ENCODE measurements around the gene MYL3.

Gene MYL3

DNA sequence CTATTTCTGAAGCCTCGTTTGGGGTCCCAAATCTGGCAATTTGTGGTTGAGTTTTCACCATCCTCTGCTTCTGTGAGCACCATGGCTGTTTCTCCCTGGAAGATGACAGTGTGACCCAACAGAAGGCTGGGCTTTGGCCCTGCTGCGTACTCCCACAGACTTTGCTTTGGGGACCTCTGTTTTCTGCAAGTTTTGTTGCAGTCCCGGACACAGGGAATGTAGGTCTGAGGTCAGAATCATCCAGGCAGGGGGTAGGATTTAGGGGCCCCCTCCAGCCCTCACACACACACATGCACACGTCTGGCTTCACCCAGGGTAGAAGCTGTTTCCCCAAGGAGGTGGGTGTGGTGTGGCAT lies 20.6 kb upstream of the MYL3 start:
- H3K4me3 ChIP-seq (replicated peaks; ENCODE audit: insufficient read depth, low read length) = no peak overlapping the region
- peaks cover 46% of the 10 kb centered on the region for H3K27me3 ChIP-seq (ENCODE audit: insufficient read depth, poor library complexity, severe bottlenecking)

DNA sequence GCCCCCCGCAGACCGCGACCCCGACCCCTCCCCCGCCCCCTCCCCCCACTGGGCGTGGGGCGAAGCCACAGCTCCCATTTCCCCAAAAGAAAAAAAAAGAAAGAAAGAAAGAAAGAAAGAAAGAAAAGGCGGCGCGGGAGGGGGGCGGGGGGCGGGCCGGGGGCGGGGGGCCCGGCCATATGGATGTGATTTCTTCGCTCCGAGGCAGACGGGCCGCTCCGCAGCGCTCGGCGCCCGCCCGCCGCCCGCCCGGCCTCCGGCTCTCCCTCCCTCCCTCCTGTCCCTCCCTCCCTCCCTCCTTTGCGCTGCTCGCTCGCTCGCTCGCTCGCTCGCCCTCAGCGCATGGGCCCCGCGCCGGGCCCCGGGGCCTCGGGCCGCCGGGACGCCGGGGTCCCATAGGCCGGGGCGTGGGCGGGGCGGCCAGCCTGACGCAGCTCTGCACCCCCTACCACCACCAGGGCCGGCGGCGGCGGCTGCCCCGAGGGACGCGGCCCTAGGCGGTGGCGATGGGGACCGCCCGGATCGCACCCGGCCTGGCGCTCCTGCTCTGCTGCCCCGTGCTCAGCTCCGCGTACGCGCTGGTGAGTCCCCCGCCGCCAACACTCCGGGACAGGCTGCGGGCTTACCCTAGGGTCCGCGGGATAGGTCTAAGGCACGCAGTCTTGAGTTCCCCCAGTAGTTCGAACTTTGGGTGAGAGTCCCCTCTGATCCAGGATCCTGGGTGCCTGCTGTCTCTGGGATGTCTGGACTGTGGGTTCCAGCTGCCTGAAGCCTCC lies 20.0 kb upstream of the MYL3 start:
- no peak for DNase-seq (ENCODE audit: low read depth in 1 of 2, low spot score in 1 of 2)
- no peak for TF ChIP-seq GABPA (IDR thresholded peaks at IDR 0.05; ENCODE audit: low read depth)
- Histone ChIP-seq H3K27ac (replicated peaks) (no peak overlapping the region), H3K27me3 (ENCODE audit: insufficient read depth, poor library complexity, severe bottlenecking) (peaks cover 46% of the 10 kb centered on the region), H3K4me3 (replicated peaks; ENCODE audit: insufficient read depth, low read length) (no peak overlapping the region)

More for the DNA sequence above, 20.6 kb upstream of the MYL3 start:
- TF ChIP-seq, protein P1, sequence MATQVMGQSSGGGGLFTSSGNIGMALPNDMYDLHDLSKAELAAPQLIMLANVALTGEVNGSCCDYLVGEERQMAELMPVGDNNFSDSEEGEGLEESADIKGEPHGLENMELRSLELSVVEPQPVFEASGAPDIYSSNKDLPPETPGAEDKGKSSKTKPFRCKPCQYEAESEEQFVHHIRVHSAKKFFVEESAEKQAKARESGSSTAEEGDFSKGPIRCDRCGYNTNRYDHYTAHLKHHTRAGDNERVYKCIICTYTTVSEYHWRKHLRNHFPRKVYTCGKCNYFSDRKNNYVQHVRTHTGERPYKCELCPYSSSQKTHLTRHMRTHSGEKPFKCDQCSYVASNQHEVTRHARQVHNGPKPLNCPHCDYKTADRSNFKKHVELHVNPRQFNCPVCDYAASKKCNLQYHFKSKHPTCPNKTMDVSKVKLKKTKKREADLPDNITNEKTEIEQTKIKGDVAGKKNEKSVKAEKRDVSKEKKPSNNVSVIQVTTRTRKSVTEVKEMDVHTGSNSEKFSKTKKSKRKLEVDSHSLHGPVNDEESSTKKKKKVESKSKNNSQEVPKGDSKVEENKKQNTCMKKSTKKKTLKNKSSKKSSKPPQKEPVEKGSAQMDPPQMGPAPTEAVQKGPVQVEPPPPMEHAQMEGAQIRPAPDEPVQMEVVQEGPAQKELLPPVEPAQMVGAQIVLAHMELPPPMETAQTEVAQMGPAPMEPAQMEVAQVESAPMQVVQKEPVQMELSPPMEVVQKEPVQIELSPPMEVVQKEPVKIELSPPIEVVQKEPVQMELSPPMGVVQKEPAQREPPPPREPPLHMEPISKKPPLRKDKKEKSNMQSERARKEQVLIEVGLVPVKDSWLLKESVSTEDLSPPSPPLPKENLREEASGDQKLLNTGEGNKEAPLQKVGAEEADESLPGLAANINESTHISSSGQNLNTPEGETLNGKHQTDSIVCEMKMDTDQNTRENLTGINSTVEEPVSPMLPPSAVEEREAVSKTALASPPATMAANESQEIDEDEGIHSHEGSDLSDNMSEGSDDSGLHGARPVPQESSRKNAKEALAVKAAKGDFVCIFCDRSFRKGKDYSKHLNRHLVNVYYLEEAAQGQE (IDR thresholded peaks at IDR 0.05; ENCODE audit: insufficient replicate concordance, low read depth) = no peak
- no peak for TF ChIP-seq GABPA (IDR thresholded peaks at IDR 0.05; ENCODE audit: low read depth)
- TF ChIP-seq, protein P2, sequence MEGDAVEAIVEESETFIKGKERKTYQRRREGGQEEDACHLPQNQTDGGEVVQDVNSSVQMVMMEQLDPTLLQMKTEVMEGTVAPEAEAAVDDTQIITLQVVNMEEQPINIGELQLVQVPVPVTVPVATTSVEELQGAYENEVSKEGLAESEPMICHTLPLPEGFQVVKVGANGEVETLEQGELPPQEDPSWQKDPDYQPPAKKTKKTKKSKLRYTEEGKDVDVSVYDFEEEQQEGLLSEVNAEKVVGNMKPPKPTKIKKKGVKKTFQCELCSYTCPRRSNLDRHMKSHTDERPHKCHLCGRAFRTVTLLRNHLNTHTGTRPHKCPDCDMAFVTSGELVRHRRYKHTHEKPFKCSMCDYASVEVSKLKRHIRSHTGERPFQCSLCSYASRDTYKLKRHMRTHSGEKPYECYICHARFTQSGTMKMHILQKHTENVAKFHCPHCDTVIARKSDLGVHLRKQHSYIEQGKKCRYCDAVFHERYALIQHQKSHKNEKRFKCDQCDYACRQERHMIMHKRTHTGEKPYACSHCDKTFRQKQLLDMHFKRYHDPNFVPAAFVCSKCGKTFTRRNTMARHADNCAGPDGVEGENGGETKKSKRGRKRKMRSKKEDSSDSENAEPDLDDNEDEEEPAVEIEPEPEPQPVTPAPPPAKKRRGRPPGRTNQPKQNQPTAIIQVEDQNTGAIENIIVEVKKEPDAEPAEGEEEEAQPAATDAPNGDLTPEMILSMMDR (IDR thresholded peaks at IDR 0.05; ENCODE audit: insufficient read depth, low read length) = no peak
- TF ChIP-seq SPI1 (IDR thresholded peaks at IDR 0.05; ENCODE audit: borderline replicate concordance, low read depth) = no peak
- no peak for TF ChIP-seq POLR2AphosphoS5 (IDR thresholded peaks at IDR 0.05; ENCODE audit: low read depth)
- no peak overlapping the region for H3K27ac ChIP-seq (replicated peaks)
- no peak for DNase-seq (ENCODE audit: low read depth in 1 of 2, low spot score in 1 of 2)

DNA sequence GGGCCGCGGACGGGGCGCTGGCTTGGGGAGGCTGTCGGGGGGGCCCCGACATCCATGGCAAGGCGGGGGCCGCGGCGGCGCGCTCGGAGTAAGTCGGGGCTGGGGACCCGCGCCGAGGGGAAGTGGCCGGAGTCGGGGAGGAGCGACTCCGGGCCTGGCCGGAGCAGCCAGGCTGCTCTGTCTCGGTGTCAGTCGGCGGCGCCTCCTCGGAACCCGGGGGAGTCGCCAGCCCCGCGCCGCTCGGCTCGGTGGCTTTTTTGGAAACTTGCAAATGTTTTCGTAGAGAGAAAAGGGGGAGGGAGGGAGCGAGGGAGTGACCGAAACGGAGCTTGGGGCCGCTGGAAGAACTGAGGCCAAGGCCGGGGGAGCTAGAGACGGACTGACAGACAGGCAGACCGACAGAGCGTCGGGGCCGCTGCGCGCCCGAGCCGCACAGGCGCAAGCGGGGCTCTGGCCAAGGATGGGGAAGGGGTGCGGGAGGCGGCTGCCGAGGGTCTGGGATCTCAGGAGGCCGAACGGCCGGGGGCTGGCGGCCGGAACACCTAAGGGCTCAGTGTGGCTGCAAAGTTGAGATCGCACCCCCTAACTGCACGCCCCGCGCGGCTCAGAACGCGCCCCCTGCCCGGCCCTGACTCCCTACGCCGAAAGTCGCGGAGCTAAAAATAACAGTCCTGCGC lies 19.3 kb upstream of the MYL3 start:
- no peak for DNase-seq (ENCODE audit: low read depth in 1 of 2, low spot score in 1 of 2)
- Histone ChIP-seq H3K4me3 (replicated peaks; ENCODE audit: insufficient read depth, low read length) (peak overlapping the region; percentile 26), H3K27ac (replicated peaks) (no peak overlapping the region), H3K27me3 (ENCODE audit: insufficient read depth, poor library complexity, severe bottlenecking) (peaks cover 46% of the 10 kb centered on the region)
- no peak for TF ChIP-seq GABPA (IDR thresholded peaks at IDR 0.05; ENCODE audit: low read depth)
- TF ChIP-seq, protein P2 (IDR thresholded peaks at IDR 0.05; ENCODE audit: insufficient read depth, low read length) = no peak

DNA sequence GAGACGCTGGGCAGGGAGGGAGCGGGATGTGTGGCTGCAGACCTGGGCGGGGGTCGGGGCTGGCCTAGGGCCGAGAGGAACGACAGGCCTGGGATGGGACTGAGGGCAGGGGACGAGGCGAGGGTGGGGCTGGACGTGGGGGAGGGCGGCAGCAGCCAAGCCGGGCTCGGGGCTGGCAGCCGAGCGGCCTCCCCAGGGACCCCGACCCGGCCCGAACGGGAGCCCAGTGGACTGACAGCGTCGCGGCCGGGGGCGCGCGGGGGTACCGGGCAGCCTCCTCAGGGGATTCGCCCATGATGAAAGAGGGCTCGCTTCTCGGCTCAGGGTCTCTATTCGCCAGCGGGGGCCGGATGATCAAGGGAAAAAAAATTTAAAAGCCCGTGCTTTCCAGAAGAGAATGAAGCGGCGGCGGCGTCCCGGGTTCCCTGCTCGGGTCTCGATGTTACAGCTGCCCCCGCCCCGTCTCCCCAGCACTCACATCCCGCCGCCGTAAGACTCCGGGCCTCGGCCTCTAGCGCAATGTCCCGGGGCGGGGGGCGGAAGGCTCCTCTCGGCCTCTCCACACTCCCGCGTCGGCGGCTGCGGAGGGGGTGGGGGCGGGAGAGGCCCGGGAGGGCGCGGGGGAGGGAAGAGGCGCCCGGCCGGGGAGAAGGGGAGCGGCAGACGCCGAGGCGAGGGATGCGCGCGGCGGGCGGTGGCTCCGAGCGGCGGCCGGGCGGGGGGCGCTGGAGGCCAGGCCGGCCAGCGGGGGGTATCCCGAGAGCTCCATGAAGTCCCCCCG lies 18.5 kb upstream of the MYL3 start:
- peaks cover 46% of the 10 kb centered on the region for H3K27me3 ChIP-seq (ENCODE audit: insufficient read depth, poor library complexity, severe bottlenecking)
- no peak overlapping the region; the same call in 1 of the 2 replicates for H3K4me3 ChIP-seq (replicated peaks; ENCODE audit: insufficient read depth, low read length)
- DNase-seq (ENCODE audit: low read depth in 1 of 2, low spot score in 1 of 2) = no peak
- no peak for TF ChIP-seq SPI1 (IDR thresholded peaks at IDR 0.05; ENCODE audit: borderline replicate concordance, low read depth)
- TF ChIP-seq, protein P2 (IDR thresholded peaks at IDR 0.05; ENCODE audit: insufficient read depth, low read length) = no peak
- no peak for TF ChIP-seq GABPA (IDR thresholded peaks at IDR 0.05; ENCODE audit: low read depth)
- TF ChIP-seq, protein P1 (IDR thresholded peaks at IDR 0.05; ENCODE audit: insufficient replicate concordance, low read depth) = no peak
- TF ChIP-seq POLR2AphosphoS5 (IDR thresholded peaks at IDR 0.05; ENCODE audit: low read depth) = no peak
- H3K27ac ChIP-seq (replicated peaks) = no peak overlapping the region
